ENCODE results near the gene CLNK.

- TF ChIP-seq ZNF274 (IDR thresholded peaks at IDR 0.05; ENCODE audit: low read depth, low read length), result no peak
- TF ChIP-seq, protein P1, sequence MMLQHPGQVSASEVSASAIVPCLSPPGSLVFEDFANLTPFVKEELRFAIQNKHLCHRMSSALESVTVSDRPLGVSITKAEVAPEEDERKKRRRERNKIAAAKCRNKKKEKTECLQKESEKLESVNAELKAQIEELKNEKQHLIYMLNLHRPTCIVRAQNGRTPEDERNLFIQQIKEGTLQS (IDR thresholded peaks at IDR 0.05), result no peak
- no peak for TF ChIP-seq CEBPB (IDR thresholded peaks at IDR 0.05; ENCODE audit: low read depth)
- no peak for TF ChIP-seq FOSL1 (IDR thresholded peaks at IDR 0.05; ENCODE audit: low read depth)
- TF ChIP-seq REST (IDR thresholded peaks at IDR 0.05; ENCODE audit: low read depth), result no peak
- TF ChIP-seq TCF7L2 (IDR thresholded peaks at IDR 0.05; ENCODE audit: borderline replicate concordance, extremely low read depth, insufficient read depth, insufficient read length), result no peak
- no peak for TF ChIP-seq POLR2A (IDR thresholded peaks at IDR 0.05; ENCODE audit: borderline replicate concordance, extremely low read depth, insufficient read depth, insufficient read length)
- TF ChIP-seq, protein P2, sequence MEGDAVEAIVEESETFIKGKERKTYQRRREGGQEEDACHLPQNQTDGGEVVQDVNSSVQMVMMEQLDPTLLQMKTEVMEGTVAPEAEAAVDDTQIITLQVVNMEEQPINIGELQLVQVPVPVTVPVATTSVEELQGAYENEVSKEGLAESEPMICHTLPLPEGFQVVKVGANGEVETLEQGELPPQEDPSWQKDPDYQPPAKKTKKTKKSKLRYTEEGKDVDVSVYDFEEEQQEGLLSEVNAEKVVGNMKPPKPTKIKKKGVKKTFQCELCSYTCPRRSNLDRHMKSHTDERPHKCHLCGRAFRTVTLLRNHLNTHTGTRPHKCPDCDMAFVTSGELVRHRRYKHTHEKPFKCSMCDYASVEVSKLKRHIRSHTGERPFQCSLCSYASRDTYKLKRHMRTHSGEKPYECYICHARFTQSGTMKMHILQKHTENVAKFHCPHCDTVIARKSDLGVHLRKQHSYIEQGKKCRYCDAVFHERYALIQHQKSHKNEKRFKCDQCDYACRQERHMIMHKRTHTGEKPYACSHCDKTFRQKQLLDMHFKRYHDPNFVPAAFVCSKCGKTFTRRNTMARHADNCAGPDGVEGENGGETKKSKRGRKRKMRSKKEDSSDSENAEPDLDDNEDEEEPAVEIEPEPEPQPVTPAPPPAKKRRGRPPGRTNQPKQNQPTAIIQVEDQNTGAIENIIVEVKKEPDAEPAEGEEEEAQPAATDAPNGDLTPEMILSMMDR (IDR thresholded peaks at IDR 0.05 in 2 of 3, conservative IDR thresholded peaks at IDR 0.05 in 1 of 3; ENCODE audit: borderline replicate concordance in 1 of 3, insufficient read depth in 1 of 3, low read depth in 2 of 3, low read length in 2 of 3), result no peak
- no peak for TF ChIP-seq EZH2phosphoT487 (IDR thresholded peaks at IDR 0.05; ENCODE audit: borderline replicate concordance)
Measured at GRCh38 chr4:10629394-10629793, 55.2 kb downstream of the CLNK start.

Measured in HCT116 (cell line).